Measurements from ENCODE around the gene KASH5. TPM values are rescaled to one million over a fixed set of nuclear protein-coding genes. Genes with fewer than 3 reads are reported as not detected.

KASH5 gene
- total RNA-seq, 1 experiment from 2014 or later: 0.37 TPM

GRCh38 chr19:49343123-49343522, 44.9 kb upstream of the KASH5 start:
- Histone ChIP-seq H3K27me3 (replicated peaks; ENCODE audit: insufficient read depth, low read depth, low read length, poor library complexity) (no peaks in the 10 kb centered on the region), H3K36me3 (ENCODE audit: insufficient read depth, low read length, poor library complexity, severe bottlenecking) (peaks cover 66% of the 10 kb centered on the region), H3K4me3 (ENCODE audit: low read depth, low read length, poor library complexity, severe bottlenecking) (no peak overlapping the region), H3K4me1 (ENCODE audit: insufficient read depth, low read length, poor library complexity, severe bottlenecking) (peaks cover 28% of the 10 kb centered on the region), H3K9me3 (ENCODE audit: low read depth, low read length, poor library complexity, severe bottlenecking) (no peaks in the 10 kb centered on the region), H3K27ac (ENCODE audit: low read depth, low read length, poor library complexity, severe bottlenecking) (no peak overlapping the region)
- no peak for TF ChIP-seq EZH2 (IDR thresholded peaks at IDR 0.05; ENCODE audit: borderline replicate concordance, low read depth, low read length, poor library complexity, severe bottlenecking)
- TF ChIP-seq CTCF (conservative IDR thresholded peaks at IDR 0.05; ENCODE audit: low read depth, low read length): no peak
- DNase-seq (ENCODE audit: low spot score): no peak
- ChIA-PET POLR2A (ENCODE audit: low non-redundant PET) (no interaction called here), CTCF (no interaction called here)
- BruUV-seq (replicated peaks): no TSS peak
- intact Hi-C loops (cut with micrococcal nuclease; ENCODE audit: unreplicated experiment): no loop called here

- DNase-seq (ENCODE audit: low spot score): no peak
- Histone ChIP-seq H3K27me3 (replicated peaks; ENCODE audit: insufficient read depth, low read depth, low read length, poor library complexity) (no peaks in the 10 kb centered on the region), H3K36me3 (ENCODE audit: insufficient read depth, low read length, poor library complexity, severe bottlenecking) (peaks cover 81% of the 10 kb centered on the region), H3K9me3 (ENCODE audit: low read depth, low read length, poor library complexity, severe bottlenecking) (no peaks in the 10 kb centered on the region), H3K4me3 (ENCODE audit: low read depth, low read length, poor library complexity, severe bottlenecking) (no peak overlapping the region), H3K27ac (ENCODE audit: low read depth, low read length, poor library complexity, severe bottlenecking) (no peak overlapping the region), H3K4me1 (ENCODE audit: insufficient read depth, low read length, poor library complexity, severe bottlenecking) (peaks cover 13% of the 10 kb centered on the region)
- ChIA-PET POLR2A (ENCODE audit: low non-redundant PET) (no interaction called here), CTCF (no interaction called here)
- BruUV-seq (replicated peaks): no TSS peak
- TF ChIP-seq EZH2 (IDR thresholded peaks at IDR 0.05; ENCODE audit: borderline replicate concordance, low read depth, low read length, poor library complexity, severe bottlenecking) (no peak), CTCF (conservative IDR thresholded peaks at IDR 0.05; ENCODE audit: low read depth, low read length) (no peak)
- intact Hi-C loops (cut with micrococcal nuclease; ENCODE audit: unreplicated experiment): no loop called here
Observed at GRCh38 chr19:49344505-49345423, 43.3 kb upstream of the KASH5 start.

GRCh38 chr19:49347191-49347590, 40.9 kb upstream of the KASH5 start:
- TF ChIP-seq EZH2 (IDR thresholded peaks at IDR 0.05; ENCODE audit: borderline replicate concordance, low read depth, low read length, poor library complexity, severe bottlenecking): no peak
- no peak for TF ChIP-seq CTCF (conservative IDR thresholded peaks at IDR 0.05; ENCODE audit: low read depth, low read length)
- ChIA-PET POLR2A (ENCODE audit: low non-redundant PET) (interaction anchor here (0.5 kb wide), 1 partner anchor 11 kb away, joined by 4 read pairs; no protein-coding TSS in a partner anchor), CTCF (no interaction called here)
- Histone ChIP-seq H3K27me3 (replicated peaks; ENCODE audit: insufficient read depth, low read depth, low read length, poor library complexity) (no peaks in the 10 kb centered on the region), H3K27ac (ENCODE audit: low read depth, low read length, poor library complexity, severe bottlenecking) (no peak overlapping the region), H3K9me3 (ENCODE audit: low read depth, low read length, poor library complexity, severe bottlenecking) (no peaks in the 10 kb centered on the region), H3K4me3 (ENCODE audit: low read depth, low read length, poor library complexity, severe bottlenecking) (no peak overlapping the region), H3K4me1 (ENCODE audit: insufficient read depth, low read length, poor library complexity, severe bottlenecking) (no peaks in the 10 kb centered on the region), H3K36me3 (ENCODE audit: insufficient read depth, low read length, poor library complexity, severe bottlenecking) (peaks cover 87% of the 10 kb centered on the region)
- DNase-seq (ENCODE audit: low spot score): no peak
- BruUV-seq (replicated peaks): no TSS peak
- intact Hi-C loops (cut with micrococcal nuclease; ENCODE audit: unreplicated experiment): no loop called here

Data from A673 (cell line).